ENCODE measurements around the gene BLVRB.
A peak's percentile ranks its signal among the peaks of the same experiment; 100 is the strongest.
"Not testable (repeated sequence)": the region's sequence is repeated elsewhere in the genome, so short reads cannot be mapped to it uniquely, and the experiment has no call there.

The BLVRB gene

DNA sequence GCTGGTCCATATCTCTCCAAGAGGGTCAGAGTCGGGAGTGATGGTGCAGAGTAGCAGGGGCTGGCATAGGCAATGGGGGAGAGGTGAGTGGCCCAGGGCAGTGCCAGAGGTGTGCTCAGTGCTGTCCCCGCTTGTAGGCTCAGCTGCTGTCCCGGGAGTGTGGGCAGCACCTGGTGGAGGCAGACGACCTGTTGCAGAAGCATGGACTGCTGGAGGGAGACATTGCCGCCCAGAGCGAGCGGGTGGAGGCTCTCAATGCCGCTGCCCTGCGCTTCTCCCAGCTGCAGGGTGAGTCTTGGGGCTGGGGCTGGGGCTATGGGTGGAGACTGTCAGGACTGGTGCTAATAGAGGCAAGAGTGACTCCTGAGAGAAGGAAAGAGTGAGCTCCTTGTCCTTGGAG is 40.6 kb upstream of the BLVRB start:
- Histone ChIP-seq H3K4me1 (ENCODE audit: insufficient read depth, poor library complexity, severe bottlenecking) (no peaks in the 10 kb centered on the region), H3K27ac (ENCODE audit: poor library complexity, severe bottlenecking) (no peak overlapping the region), H3K36me3 (ENCODE audit: low read depth) (no peaks in the 10 kb centered on the region), H3K27me3 (ENCODE audit: insufficient read depth, poor library complexity, severe bottlenecking) (no peaks in the 10 kb centered on the region), H3K9me3 (ENCODE audit: severe bottlenecking) (no peaks in the 10 kb centered on the region), H3K4me3 (ENCODE audit: severe bottlenecking) (no peak overlapping the region)
- TF ChIP-seq, protein P1, sequence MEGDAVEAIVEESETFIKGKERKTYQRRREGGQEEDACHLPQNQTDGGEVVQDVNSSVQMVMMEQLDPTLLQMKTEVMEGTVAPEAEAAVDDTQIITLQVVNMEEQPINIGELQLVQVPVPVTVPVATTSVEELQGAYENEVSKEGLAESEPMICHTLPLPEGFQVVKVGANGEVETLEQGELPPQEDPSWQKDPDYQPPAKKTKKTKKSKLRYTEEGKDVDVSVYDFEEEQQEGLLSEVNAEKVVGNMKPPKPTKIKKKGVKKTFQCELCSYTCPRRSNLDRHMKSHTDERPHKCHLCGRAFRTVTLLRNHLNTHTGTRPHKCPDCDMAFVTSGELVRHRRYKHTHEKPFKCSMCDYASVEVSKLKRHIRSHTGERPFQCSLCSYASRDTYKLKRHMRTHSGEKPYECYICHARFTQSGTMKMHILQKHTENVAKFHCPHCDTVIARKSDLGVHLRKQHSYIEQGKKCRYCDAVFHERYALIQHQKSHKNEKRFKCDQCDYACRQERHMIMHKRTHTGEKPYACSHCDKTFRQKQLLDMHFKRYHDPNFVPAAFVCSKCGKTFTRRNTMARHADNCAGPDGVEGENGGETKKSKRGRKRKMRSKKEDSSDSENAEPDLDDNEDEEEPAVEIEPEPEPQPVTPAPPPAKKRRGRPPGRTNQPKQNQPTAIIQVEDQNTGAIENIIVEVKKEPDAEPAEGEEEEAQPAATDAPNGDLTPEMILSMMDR (IDR thresholded peaks at IDR 0.05; ENCODE audit: poor library complexity, severe bottlenecking): no peak
- DNase-seq (ENCODE audit: low spot score) (no peak), ATAC-seq (ENCODE audit: low read depth) (0 out of 3 replicates have a peak, but pooled peaks have one; percentile 27)

DNA sequence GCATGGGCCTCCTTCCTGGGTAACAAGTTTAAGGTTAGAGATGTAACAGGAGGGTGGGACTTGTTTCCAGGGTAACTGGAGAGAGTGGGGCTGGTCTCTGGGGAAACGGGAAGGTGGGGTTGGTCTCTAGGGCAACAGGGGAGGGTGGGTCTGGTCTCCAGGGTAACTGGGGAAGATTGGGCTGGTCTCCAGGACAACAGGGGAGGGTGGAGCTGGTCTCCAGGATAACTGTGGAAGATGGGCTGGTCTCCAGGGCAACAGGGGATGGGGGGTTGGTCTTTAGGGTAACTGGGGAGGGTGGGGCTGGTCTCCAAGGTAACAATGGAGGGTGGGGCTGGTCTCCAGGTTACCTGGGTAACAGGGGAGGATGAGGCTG is 37.8 kb upstream of the BLVRB start:
- ATAC-seq (ENCODE audit: low read depth) (no peak), DNase-seq (ENCODE audit: low spot score) (no peak)
- no peak overlapping the region for H3K4me3 ChIP-seq (ENCODE audit: severe bottlenecking)
- H3K36me3 ChIP-seq (ENCODE audit: low read depth): no peaks in the 10 kb centered on the region
- H3K4me1 ChIP-seq (ENCODE audit: insufficient read depth, poor library complexity, severe bottlenecking): no peaks in the 10 kb centered on the region
- H3K27ac ChIP-seq (ENCODE audit: poor library complexity, severe bottlenecking): no peak overlapping the region
- H3K9me3 ChIP-seq (ENCODE audit: severe bottlenecking): no peaks in the 10 kb centered on the region
- H3K27me3 ChIP-seq (ENCODE audit: insufficient read depth, poor library complexity, severe bottlenecking): no peaks in the 10 kb centered on the region
- TF ChIP-seq, protein P1 (IDR thresholded peaks at IDR 0.05; ENCODE audit: poor library complexity, severe bottlenecking): no peak

DNA sequence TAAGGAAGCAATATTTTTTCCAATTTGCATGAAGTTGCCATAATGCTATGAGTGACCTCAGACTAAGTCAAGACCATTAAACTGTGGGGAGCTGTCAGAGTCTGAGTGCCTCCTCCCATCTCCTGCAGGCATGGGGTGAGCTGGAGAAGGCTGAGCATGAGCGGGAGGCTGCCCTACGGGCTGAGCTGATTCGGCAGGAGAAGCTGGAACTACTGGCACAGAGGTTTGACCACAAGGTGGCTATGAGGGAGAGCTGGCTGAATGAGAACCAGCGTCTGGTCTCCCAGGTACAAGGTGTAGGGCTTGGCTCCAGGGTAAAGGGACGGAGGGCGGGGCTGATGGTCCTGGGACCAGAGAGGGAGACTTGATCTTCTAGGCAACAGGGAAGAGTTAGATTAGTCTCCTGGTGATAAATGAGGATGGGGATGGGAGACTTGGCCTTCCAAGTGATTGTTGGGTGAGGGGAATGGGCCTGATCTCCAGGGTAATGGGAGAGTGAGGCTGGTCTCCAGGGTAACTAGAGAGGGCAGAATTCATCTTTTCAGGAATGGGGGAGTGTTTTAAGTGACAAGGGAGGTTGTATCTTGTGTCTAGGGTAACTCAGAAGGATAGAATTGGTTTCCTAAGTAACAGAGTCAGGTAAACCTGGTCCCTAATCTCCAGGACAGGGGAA is 37.2 kb upstream of the BLVRB start:
- no peaks in the 10 kb centered on the region for H3K4me1 ChIP-seq (ENCODE audit: insufficient read depth, poor library complexity, severe bottlenecking)
- DNase-seq (ENCODE audit: low spot score) (no peak), ATAC-seq (ENCODE audit: low read depth) (no peak)
- H3K4me3 ChIP-seq (ENCODE audit: severe bottlenecking): no peak overlapping the region
- H3K36me3 ChIP-seq (ENCODE audit: low read depth): no peaks in the 10 kb centered on the region
- no peak overlapping the region for H3K27ac ChIP-seq (ENCODE audit: poor library complexity, severe bottlenecking)
- TF ChIP-seq, protein P1 (IDR thresholded peaks at IDR 0.05; ENCODE audit: poor library complexity, severe bottlenecking): no peak
- no peaks in the 10 kb centered on the region for H3K9me3 ChIP-seq (ENCODE audit: severe bottlenecking)
- no peaks in the 10 kb centered on the region for H3K27me3 ChIP-seq (ENCODE audit: insufficient read depth, poor library complexity, severe bottlenecking)

DNA sequence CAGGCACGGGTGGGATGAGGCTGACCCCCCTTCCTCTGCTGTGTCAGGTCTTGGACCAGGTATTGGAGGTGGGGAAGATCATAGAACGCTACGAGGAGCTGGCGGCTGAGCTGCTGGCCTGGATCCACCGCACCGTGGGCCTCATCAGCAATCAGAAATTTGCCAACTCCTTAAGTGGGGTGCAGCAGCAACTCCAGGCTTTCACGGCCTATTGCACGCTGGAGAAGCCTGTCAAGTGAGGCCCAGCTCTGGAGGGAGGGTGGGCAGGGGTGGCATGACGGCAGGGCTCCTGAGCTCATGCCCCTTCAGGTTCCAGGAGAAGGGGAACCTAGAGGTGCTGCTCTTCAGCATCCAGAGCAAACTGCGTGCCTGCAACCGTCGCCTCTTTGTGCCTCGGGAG is 36.5 kb upstream of the BLVRB start:
- no peaks in the 10 kb centered on the region for H3K9me3 ChIP-seq (ENCODE audit: severe bottlenecking)
- H3K4me3 ChIP-seq (ENCODE audit: severe bottlenecking): no peak overlapping the region
- H3K27me3 ChIP-seq (ENCODE audit: insufficient read depth, poor library complexity, severe bottlenecking): no peaks in the 10 kb centered on the region
- no peak overlapping the region for H3K27ac ChIP-seq (ENCODE audit: poor library complexity, severe bottlenecking)
- ATAC-seq (ENCODE audit: low read depth) (no peak), DNase-seq (ENCODE audit: low spot score) (no peak)
- H3K4me1 ChIP-seq (ENCODE audit: insufficient read depth, poor library complexity, severe bottlenecking): no peaks in the 10 kb centered on the region
- H3K36me3 ChIP-seq (ENCODE audit: low read depth): no peaks in the 10 kb centered on the region
- TF ChIP-seq, protein P1 (IDR thresholded peaks at IDR 0.05; ENCODE audit: poor library complexity, severe bottlenecking): no peak

DNA sequence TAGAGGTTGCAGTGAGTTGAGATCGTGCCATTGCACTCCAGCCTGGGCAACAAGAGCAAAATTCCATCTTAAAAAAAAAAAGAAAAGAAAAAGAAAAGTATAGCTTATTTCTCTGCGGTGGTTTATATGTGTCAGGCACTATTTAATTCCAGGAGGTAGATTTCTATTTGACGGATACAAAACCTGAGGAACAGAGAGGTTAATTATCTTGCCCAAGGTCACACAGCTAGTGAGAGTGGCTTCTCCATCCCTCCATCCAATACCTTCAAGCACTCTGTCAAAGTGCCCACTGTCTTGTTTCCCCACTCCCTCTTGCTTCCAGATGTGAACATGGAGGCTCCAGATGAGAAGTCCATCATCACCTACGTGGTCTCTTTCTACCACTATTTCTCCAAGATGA is 36.1 kb upstream of the BLVRB start:
- Histone ChIP-seq H3K9me3 (ENCODE audit: severe bottlenecking) (no peaks in the 10 kb centered on the region), H3K4me3 (ENCODE audit: severe bottlenecking) (no peak overlapping the region), H3K4me1 (ENCODE audit: insufficient read depth, poor library complexity, severe bottlenecking) (no peaks in the 10 kb centered on the region), H3K27me3 (ENCODE audit: insufficient read depth, poor library complexity, severe bottlenecking) (no peaks in the 10 kb centered on the region), H3K27ac (ENCODE audit: poor library complexity, severe bottlenecking) (no peak overlapping the region), H3K36me3 (ENCODE audit: low read depth) (no peaks in the 10 kb centered on the region)
- TF ChIP-seq, protein P1 (IDR thresholded peaks at IDR 0.05; ENCODE audit: poor library complexity, severe bottlenecking): no peak
- DNase-seq (ENCODE audit: low spot score) (no peak), ATAC-seq (ENCODE audit: low read depth) (no peak)

DNA sequence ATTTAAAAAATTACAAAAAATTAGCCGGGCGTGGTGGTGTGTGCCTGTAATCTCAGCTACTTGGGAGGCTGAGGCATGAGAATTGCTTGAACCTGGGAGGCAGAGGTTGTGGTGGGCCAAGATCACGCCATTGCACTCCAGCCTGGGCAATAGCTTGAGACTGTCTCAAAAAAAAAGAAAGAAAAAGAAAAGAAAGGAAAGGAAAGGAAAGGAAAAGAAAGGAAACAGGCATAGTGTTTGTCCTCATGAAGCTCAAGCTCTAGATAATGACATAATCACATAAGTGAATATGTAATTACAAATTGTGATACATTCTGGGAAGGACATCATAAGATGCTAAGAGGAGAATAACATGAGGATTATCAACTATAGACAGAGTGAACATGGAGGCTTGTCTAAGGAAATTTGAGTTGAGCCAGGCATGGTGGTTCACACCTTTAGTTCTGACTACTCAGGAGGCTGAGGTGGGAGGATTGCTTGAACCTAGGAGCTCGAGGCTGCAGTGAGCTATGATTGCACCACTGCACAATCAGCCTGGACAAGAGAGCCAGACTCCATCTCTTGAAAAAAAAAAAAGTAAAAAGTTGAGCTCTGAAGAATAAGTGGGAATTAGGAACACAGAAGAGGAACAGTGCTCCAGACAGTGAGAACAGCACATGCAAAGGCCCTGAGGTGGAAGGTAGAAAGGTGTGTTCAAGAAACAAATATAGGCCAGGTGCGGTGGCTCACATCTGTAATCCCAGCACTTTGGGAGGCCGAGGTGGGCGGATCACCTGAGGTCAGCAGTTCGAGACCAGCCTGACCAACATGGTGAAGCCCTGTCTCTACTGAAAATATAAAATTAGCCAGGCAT is 35.4 kb upstream of the BLVRB start:
- not testable (repeated sequence) for H3K27me3 ChIP-seq (ENCODE audit: insufficient read depth, poor library complexity, severe bottlenecking); DNase-seq (ENCODE audit: low spot score); H3K36me3 ChIP-seq (ENCODE audit: low read depth); H3K4me3 ChIP-seq (ENCODE audit: severe bottlenecking); H3K4me1 ChIP-seq (ENCODE audit: insufficient read depth, poor library complexity, severe bottlenecking); ATAC-seq (ENCODE audit: low read depth); H3K27ac ChIP-seq (ENCODE audit: poor library complexity, severe bottlenecking); H3K9me3 ChIP-seq (ENCODE audit: severe bottlenecking)

All from RWPE2 (cell line).